Measurements from ENCODE around the gene KRT28. TPM values are rescaled to one million over a fixed set of nuclear protein-coding genes. Genes with fewer than 3 reads are reported as not detected.

Gene KRT28
- polyA plus RNA-seq, 2 of the 4 experiments (the other 2 are of a cell fraction) = not detected

GRCh38 chr17:40810494-40810893 is 10.7 kb upstream of the KRT28 start:
- POLR2A ChIA-PET = no interaction called here
- peak overlapping the region; percentile 24; the same call in 1 of the 3 replicates for H3K4me3 ChIP-seq

GRCh38 chr17:40809721-40810421 is 10.1 kb upstream of the KRT28 start:
- ATAC-seq (peak in 1 of 2 experiments; percentile 42; a peak in 3 of 6 replicates), FAIRE-seq (peak; percentile 36), DNase-seq (ENCODE audit: low read depth in 1 of 2, low spot score in 1 of 2) (no peak)
- peak overlapping the region; percentile 0 to 23; a peak in 3 of 6 replicates for H3K27ac ChIP-seq
- CTCF ChIA-PET = interaction anchor here (0.7 to 10.8 kb wide), 10 partner anchors 14 to 855 kb away, joined by 3 to 282 read pairs (median 4); no protein-coding TSS in a partner anchor
- 96% methylated on average over 2 of the region's 2 CpGs for WGBS (ENCODE audit: missing lambda C conversion rate)
- no peaks in the 10 kb centered on the region; the same call in 2 of the 3 replicates for H3K9me3 ChIP-seq
- no peak for TF ChIP-seq RAD21 (conservative IDR thresholded peaks at IDR 0.05 in 1 of 2, IDR thresholded peaks at IDR 0.05 in 1 of 2)
- TF ChIP-seq MAFK (IDR thresholded peaks at IDR 0.05; ENCODE audit: partially characterized antibody) = no peak
- H3K4me3 ChIP-seq = no peak overlapping the region
- POLR2A ChIA-PET = interaction anchor here (1.2 kb wide), 1 partner anchor 9 kb away, joined by 8 read pairs; no protein-coding TSS in a partner anchor
- peak overlapping the region; percentile 70 for H3K4me2 ChIP-seq
- H3K4me1 ChIP-seq = peaks cover 23% of the 10 kb centered on the region

More at GRCh38 chr17:40810494-40810893, 10.7 kb upstream of the KRT28 start:
- FAIRE-seq (peak; percentile 89), ATAC-seq (peak; percentile 69 to 82; a peak in 5 of 6 replicates), DNase-seq (ENCODE audit: low read depth in 1 of 2, low spot score in 1 of 2) (peak; percentile 53 to 66)
- peak overlapping the region; percentile 0 to 23; a peak in 1 of 6 replicates for H3K27ac ChIP-seq
- H3K4me1 ChIP-seq = peaks cover 23% of the 10 kb centered on the region
- no peaks in the 10 kb centered on the region for H3K9me3 ChIP-seq
- WGBS (ENCODE audit: missing lambda C conversion rate) = 15% methylated on average over 6 of the region's 6 CpGs
- peak overlapping the region; percentile 70 for H3K4me2 ChIP-seq
- CTCF ChIA-PET = interaction anchor here (1.0 to 10.8 kb wide), 7 partner anchors 9 to 855 kb away, joined by 3 to 282 read pairs (median 3); no protein-coding TSS in a partner anchor
- TF ChIP-seq RNF2 (IDR thresholded peaks at IDR 0.05; ENCODE audit: borderline replicate concordance, low read depth) = no peak
- TF ChIP-seq SREBF2 (IDR thresholded peaks at IDR 0.05) = no peak
- no peak for TF ChIP-seq TP53 (CRISPR knock-in tag; IDR thresholded peaks at IDR 0.05)
- TF ChIP-seq JUNB (IDR thresholded peaks at IDR 0.05) = peak; percentile 64; the same call in 1 of the 2 replicates
- no peak for TF ChIP-seq EHF (CRISPR knock-in tag; IDR thresholded peaks at IDR 0.05)
- TF ChIP-seq NFE2L2 (conservative IDR thresholded peaks at IDR 0.05; ENCODE audit: low read length) = no peak
- 0 out of 2 replicates have a peak, but pooled peaks have one; percentile 17 for TF ChIP-seq FOSL2 (IDR thresholded peaks at IDR 0.05)
- peak; percentile 74 for TF ChIP-seq FOSL2 (CRISPR knock-in tag; IDR thresholded peaks at IDR 0.05)
- TF ChIP-seq MYC (IDR thresholded peaks at IDR 0.05; ENCODE audit: borderline replicate concordance, low read length) = no peak
- TF ChIP-seq CEBPB (IDR thresholded peaks at IDR 0.05) = no peak
- TF ChIP-seq FOXS1 (CRISPR knock-in tag; IDR thresholded peaks at IDR 0.05) = peak; percentile 88; the same call in 1 of the 2 replicates
- TF ChIP-seq ZNF302 (CRISPR knock-in tag; IDR thresholded peaks at IDR 0.05) = no peak
- no peak for TF ChIP-seq RCOR1 (IDR thresholded peaks at IDR 0.05; ENCODE audit: low read depth, low read length)
- peak; percentile 22; the same call in 1 of the 2 replicates for TF ChIP-seq HOXB5 (CRISPR knock-in tag; IDR thresholded peaks at IDR 0.05)
- TF ChIP-seq MAX (IDR thresholded peaks at IDR 0.05) = peak; percentile 48; the same call in 1 of the 2 replicates
- no peak for TF ChIP-seq NR3C1 (IDR thresholded peaks at IDR 0.05)
- TF ChIP-seq NPAS2 (CRISPR knock-in tag; IDR thresholded peaks at IDR 0.05; ENCODE audit: borderline replicate concordance) = no peak
- peak; percentile 68; the same call in 1 of the 2 replicates for TF ChIP-seq GATA3 (IDR thresholded peaks at IDR 0.05; ENCODE audit: borderline replicate concordance)
- TF ChIP-seq KDM1A (IDR thresholded peaks at IDR 0.05; ENCODE audit: low read depth) = no peak
- TF ChIP-seq CBX2 (IDR thresholded peaks at IDR 0.05; ENCODE audit: borderline replicate concordance, low read depth) = no peak

GRCh38 chr17:40806131-40806530 is 6.4 kb upstream of the KRT28 start:
- CTCF ChIA-PET = interaction anchor here (0.7 to 10.8 kb wide), 13 partner anchors 8 to 859 kb away, joined by 3 to 282 read pairs (median 5); no protein-coding TSS in a partner anchor
- Histone ChIP-seq H3K4me2 (no peak overlapping the region), H3K4me1 (peaks cover 24% of the 10 kb centered on the region), H3K27ac (no peak overlapping the region), H3K9me3 (no peaks in the 10 kb centered on the region; the same call in 2 of the 3 replicates), H3K4me3 (no peak overlapping the region)
- WGBS (ENCODE audit: missing lambda C conversion rate) = 97% methylated on average over 3 of the region's 3 CpGs
- DNase-seq (ENCODE audit: low read depth in 1 of 2, low spot score in 1 of 2) (no peak), ATAC-seq (no peak), FAIRE-seq (peak; percentile 49)
- POLR2A ChIA-PET = interaction anchor here (2.1 kb wide), 1 partner anchor 13 kb away, joined by 6 read pairs; no protein-coding TSS in a partner anchor
- TF ChIP-seq REST (IDR thresholded peaks at IDR 0.05) (peak; percentile 74), FOXS1 (CRISPR knock-in tag; IDR thresholded peaks at IDR 0.05) (no peak)
